Tibial nerve (tissue), 4 donors: ENCODE data around the gene ACAP1. TPM values are rescaled to one million over a fixed set of nuclear protein-coding genes. Genes with fewer than 3 reads are reported as not detected.

ENCODE experiments used
- DNase-seq, 2 donors: peaks; one replicate each; pipeline ENCODE4 v3.0.0-alpha.2; 2019; ENCODE audit warnings: low spot score in 2 of 2
- H3K27ac ChIP-seq, 4 donors: fragments of 200-600 bp; sonication (generic) in 3 of 4; one replicate each; pipeline ENCODE4 v1.5.1; 2017 to 2019; ENCODE audit warnings: mild to moderate bottlenecking in 1 of 4
- H3K27me3 ChIP-seq, 2 donors: fragments of 200-600 bp; sonication (generic) in 1 of 2; one replicate each; pipeline versions ENCODE4 v1.5.1 to v1.6.0; 2017 to 2019
- H3K36me3 ChIP-seq, 3 donors: fragments of 200-600 bp; sonication (generic); one replicate each; pipeline ENCODE4 v1.5.1; 2018 to 2019
- H3K4me1 ChIP-seq, 4 donors: fragments of 200-600 bp; sonication (generic) in 3 of 4; one replicate each; pipeline ENCODE4 v1.5.1; 2017 to 2019
- H3K4me3 ChIP-seq, 4 donors: fragments of 200-600 bp; sonication (generic) in 3 of 4; one replicate each; pipeline ENCODE4 v1.5.1; 2017 to 2019; ENCODE audit warnings: mild to moderate bottlenecking in 1 of 4, moderate library complexity in 1 of 4
- H3K9me3 ChIP-seq, 4 donors: fragments of 200-600 bp; sonication (generic) in 3 of 4; one replicate each; pipeline ENCODE4 v1.5.1; 2017 to 2019
- CTCF ChIP-seq, 5 experiments: fragments of 200-600 bp in 3 of 5; fragments of 450-650 bp in 2 of 5; sonication (generic) in 3 of 5; IDR thresholded peaks; one replicate each; pipeline ENCODE4 v1.5.1; 2016 to 2019; ENCODE audit warnings: antibody characterized with exemption in 5 of 5, mild to moderate bottlenecking in 3 of 5, moderate library complexity in 2 of 5
- EP300 ChIP-seq, 2 donors: sonication (generic); formaldehyde crosslinking; IDR thresholded peaks; one replicate each; pipeline ENCODE4 v1.6.1; 2017; ENCODE audit warnings: antibody characterized with exemption in 2 of 2, mild to moderate bottlenecking in 1 of 2
- POLR2A ChIP-seq, 2 donors: fragments of 450-650 bp; IDR thresholded peaks; one replicate each; pipeline ENCODE4 v1.6.1; 2017; ENCODE audit warnings: antibody characterized with exemption in 2 of 2, mild to moderate bottlenecking in 2 of 2, moderate library complexity in 2 of 2
- WGBS, 2 donors: methylation state at CpG; one replicate each; pipeline ENCODE4 v1.1.5; 2018; 5-methylcytosine and 5-hydroxymethylcytosine counted together
- total RNA-seq, 4 donors: library from RNA; depleted of rRNA; stranded (reverse); fragments of >200 nt; gene quantifications; one replicate each; pipeline ENCODE4 v1.1.0, GENCODE V29; 2016

The ACAP1 gene
- total RNA-seq, 4 donors from 2014 or later: 8.1 to 33.1 (median 11.2) TPM

GRCh38 chr17:7312432-7313087, 23.8 kb upstream of the ACAP1 start:
- TF ChIP-seq POLR2A (IDR thresholded peaks at IDR 0.05) (no peak), CTCF (IDR thresholded peaks at IDR 0.05) (no peak), EP300 (IDR thresholded peaks at IDR 0.05) (no peak)
- Histone ChIP-seq H3K27ac (no peak overlapping the region), H3K36me3 (peaks cover 7 to 65% (median 28%) of the 10 kb centered on the region in 3 donors), H3K9me3 (no peaks in the 10 kb centered on the region), H3K27me3 (no peaks in the 10 kb centered on the region), H3K4me1 (peaks cover 0 to 70% (median 39%) of the 10 kb centered on the region in 4 donors), H3K4me3 (no peak overlapping the region)
- DNase-seq: no peak
- WGBS, 2 donors: 75% methylated on average over 7 of the region's 7 CpGs

GRCh38 chr17:7313088-7313889, 23.0 kb upstream of the ACAP1 start:
- no peak overlapping the region for H3K4me3 ChIP-seq
- peaks cover 0 to 70% (median 38%) of the 10 kb centered on the region in 4 donors for H3K4me1 ChIP-seq
- no peak for DNase-seq
- peaks cover 7 to 73% (median 29%) of the 10 kb centered on the region in 3 donors for H3K36me3 ChIP-seq
- H3K27ac ChIP-seq: no peak overlapping the region
- H3K27me3 ChIP-seq: no peaks in the 10 kb centered on the region
- no peaks in the 10 kb centered on the region for H3K9me3 ChIP-seq
- WGBS, 2 donors: 88 to 94% methylated on average over 7 of the region's 7 CpGs
- TF ChIP-seq POLR2A (IDR thresholded peaks at IDR 0.05): no peak
- TF ChIP-seq CTCF (IDR thresholded peaks at IDR 0.05): no peak
- no peak for TF ChIP-seq EP300 (IDR thresholded peaks at IDR 0.05)

- Histone ChIP-seq H3K36me3 (peaks cover 7 to 81% (median 36%) of the 10 kb centered on the region in 3 donors), H3K4me1 (peaks cover 0 to 63% (median 35%) of the 10 kb centered on the region in 4 donors), H3K27me3 (no peaks in the 10 kb centered on the region), H3K27ac (peak overlapping the region in 3 of 4 donors; percentile 90 to 96 (median 96)), H3K9me3 (no peaks in the 10 kb centered on the region), H3K4me3 (peak overlapping the region; percentile 83 to 95 (median 92))
- WGBS, 2 donors: 43 to 50% methylated on average over 9 of the region's 9 CpGs
- TF ChIP-seq EP300 (IDR thresholded peaks at IDR 0.05) (no peak), POLR2A (IDR thresholded peaks at IDR 0.05) (no peak), CTCF (IDR thresholded peaks at IDR 0.05) (no peak)
- DNase-seq: no peak
Observed at GRCh38 chr17:7313890-7314718, 22.2 kb upstream of the ACAP1 start.

GRCh38 chr17:7314719-7315569, 21.4 kb upstream of the ACAP1 start, which contains the start of gene GPS2:
Gene GPS2 (minus strand): TSS chr17:7315360. CDS start chr17:7315052, 308 bp downstream.
- peak; percentile 88 for DNase-seq
- WGBS, 2 donors: 0% methylated on average over 24 to 83 of the region's 95 CpGs
- Histone ChIP-seq H3K27me3 (no peaks in the 10 kb centered on the region), H3K4me3 (peak within 1 kb of the TSS; percentile 83 to 95 (median 92)), H3K9me3 (no peaks in the 10 kb centered on the region), H3K4me1 (peaks cover 0 to 54% (median 26%) of the 10 kb centered on the region in 4 donors), H3K36me3 (peaks cover 7 to 84% (median 31%) of the 10 kb centered on the region in 3 donors), H3K27ac (peak within 1 kb of the TSS; percentile 89 to 96 (median 93))
- TF ChIP-seq EP300 (IDR thresholded peaks at IDR 0.05) (peak; percentile 82 to 96), CTCF (IDR thresholded peaks at IDR 0.05) (peak in 2 of 5 experiments; percentile 33 to 45), POLR2A (IDR thresholded peaks at IDR 0.05) (peak; percentile 70 to 73)
